ELR (cell line): ENCODE data around the gene EPAS1.

ENCODE experiments used
- DNase-seq: peaks from one replicate; pipeline ENCODE4 v3.0.0-alpha.2; 2015; ENCODE audit warnings: low read depth

The EPAS1 gene

DNA sequence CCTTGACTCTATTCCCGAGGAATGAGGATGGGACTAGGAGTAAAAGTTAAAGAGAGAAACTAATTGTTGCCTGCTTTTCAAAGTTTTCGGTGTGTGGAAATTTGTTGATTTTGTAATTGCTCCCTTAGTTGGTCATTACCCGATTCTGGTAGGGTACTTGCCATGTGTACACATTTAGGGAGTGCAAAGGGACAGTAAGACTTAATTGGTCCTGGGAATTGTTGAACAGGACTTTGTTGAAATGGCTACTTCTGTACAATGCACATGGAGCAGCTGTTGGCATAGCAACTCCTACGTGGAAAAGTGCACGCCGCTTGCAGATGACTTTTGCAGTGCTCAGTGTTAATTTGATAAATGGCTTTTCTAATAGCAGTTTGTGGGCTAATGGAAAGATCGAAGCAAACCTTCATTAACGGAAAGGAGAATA is 22.9 kb downstream of the EPAS1 start:
- no peak for DNase-seq

GRCh38 chr2:46323730-46324129 is 26.5 kb downstream of the EPAS1 start:
- peak; percentile 69 for DNase-seq

GRCh38 chr2:46325182-46325928 is 28.1 kb downstream of the EPAS1 start:
- peak; percentile 83 for DNase-seq

GRCh38 chr2:46326231-46326980 is 29.2 kb downstream of the EPAS1 start:
- no peak for DNase-seq

DNA sequence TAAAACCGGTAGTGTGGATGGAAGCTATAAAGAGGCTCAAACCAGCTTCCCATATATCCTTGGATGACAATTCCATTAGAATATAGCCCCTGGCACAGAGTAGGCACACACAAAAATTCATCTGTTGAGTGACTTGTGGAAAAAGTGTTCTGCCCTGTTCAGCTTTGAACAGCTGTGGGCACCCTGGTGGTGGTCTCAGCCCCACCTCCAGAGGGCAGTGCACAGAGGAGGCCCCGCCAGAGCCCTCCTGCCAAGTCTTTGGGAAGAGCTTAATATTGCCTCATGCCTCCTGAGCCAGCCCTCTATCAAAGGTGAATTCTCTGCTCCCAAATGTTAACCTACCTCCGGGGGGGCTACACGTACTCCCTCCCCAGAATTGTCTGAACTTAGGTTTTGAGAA is 30.4 kb downstream of the EPAS1 start:
- no peak for DNase-seq

DNA sequence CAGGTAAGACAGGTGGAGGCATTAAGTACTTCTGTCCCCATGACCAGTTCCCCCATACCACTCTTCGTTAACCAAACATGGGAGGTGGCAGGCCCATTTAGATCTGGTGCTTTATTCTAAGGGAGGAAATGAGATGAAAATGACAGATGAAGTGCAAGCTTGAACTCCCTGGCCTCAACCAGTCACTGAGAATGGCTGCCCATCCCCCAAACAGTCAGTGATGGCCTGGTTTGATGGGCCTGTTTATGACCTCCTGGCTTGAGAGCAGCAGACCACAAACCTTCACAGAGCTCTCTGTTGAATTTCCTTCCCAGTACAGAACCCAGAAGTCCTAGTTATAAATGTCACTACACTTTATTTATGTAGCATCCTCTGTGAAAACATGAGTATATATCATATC is 31.1 kb downstream of the EPAS1 start:
- no peak for DNase-seq

GRCh38 chr2:46328829-46329228 is 31.6 kb downstream of the EPAS1 start:
- no peak for DNase-seq

- no peak for DNase-seq
Observed at GRCh38 chr2:46329340-46329739, 32.1 kb downstream of the EPAS1 start.

GRCh38 chr2:46329803-46330775 is 32.9 kb downstream of the EPAS1 start:
- DNase-seq, result peak; percentile 96

DNA sequence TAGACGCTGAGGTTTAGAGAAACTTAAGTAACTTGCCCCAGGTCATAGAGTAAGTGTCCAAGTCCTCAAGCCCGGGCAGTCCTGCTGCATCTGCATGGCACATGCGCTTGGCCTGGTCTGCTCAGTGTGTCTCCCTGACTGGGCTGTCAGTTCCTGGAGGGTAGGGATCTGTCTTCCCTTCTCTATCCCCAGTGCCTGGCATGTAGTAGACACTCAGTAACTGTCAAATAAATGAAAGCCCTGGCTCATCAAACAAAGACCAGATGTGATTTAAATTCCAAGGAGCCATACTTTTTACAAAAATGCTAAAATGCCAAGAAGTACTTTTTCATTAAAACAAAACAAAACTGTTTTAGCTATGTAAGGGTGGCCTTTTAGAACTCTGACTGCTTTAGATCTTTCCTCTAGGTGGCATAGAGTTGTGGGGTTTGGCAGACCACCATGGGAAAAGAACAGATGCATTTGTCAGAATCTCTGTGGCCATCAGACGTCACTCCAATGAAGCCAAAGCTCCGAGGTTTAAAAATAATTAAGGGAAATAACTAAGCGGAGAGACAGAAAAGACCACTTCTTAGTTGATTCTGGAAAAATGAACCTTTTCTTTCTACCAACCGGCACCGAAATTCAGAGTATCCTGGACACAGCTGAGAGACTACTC is 34.0 kb downstream of the EPAS1 start:
- DNase-seq, result peak; percentile 59

- peak; percentile 83 for DNase-seq
Observed at GRCh38 chr2:46332686-46333281, 35.6 kb downstream of the EPAS1 start.

GRCh38 chr2:46333912-46334311 is 36.7 kb downstream of the EPAS1 start:
- DNase-seq, result peak; percentile 53

DNA sequence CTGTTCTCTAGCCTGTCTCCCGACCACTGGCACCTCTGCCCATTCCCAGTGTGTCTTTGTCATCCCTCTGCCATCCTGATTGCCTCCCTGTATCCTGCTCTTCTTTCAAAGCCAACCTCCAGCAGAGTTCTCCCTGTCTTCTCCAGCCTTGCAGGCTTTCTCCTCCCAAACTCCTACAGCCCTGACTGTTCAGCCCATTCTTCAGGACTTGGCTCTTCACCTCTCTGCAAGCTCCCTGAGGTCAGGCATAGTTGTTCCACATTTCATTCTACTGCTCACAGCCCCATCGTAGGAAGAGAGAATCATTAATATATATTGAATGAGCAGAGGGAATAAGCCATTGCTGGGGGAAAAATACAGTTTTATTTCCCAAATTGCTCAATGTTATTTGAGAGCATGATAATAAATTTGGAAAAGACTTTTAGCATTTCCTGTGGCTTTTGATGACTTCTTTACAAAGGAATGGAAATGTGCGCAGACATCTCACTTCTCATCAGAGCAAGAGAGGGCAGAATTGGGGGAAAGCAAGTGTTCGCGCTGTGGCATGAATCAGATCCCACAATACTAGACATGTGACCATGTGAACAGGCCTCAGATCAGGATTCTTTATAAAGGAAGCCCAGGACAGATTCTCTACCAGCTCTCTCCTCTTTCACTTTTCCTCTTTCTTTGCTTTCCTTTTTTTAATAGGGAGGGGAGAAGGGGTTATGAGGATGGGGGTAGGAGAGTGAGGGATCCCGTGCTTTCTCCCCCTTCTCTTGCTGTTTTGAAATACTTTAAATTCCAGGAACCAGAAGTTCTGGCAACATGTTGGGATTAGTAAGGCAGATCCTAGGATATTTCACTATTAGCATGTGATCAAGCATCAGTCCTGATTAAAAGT is 37.4 kb downstream of the EPAS1 start:
- peak; percentile 96 for DNase-seq

- DNase-seq, result peak; percentile 79
Observed at GRCh38 chr2:46335391-46336282, 38.4 kb downstream of the EPAS1 start.

- peak; percentile 32 for DNase-seq
Observed at GRCh38 chr2:46336283-46336959, 39.2 kb downstream of the EPAS1 start.

DNA sequence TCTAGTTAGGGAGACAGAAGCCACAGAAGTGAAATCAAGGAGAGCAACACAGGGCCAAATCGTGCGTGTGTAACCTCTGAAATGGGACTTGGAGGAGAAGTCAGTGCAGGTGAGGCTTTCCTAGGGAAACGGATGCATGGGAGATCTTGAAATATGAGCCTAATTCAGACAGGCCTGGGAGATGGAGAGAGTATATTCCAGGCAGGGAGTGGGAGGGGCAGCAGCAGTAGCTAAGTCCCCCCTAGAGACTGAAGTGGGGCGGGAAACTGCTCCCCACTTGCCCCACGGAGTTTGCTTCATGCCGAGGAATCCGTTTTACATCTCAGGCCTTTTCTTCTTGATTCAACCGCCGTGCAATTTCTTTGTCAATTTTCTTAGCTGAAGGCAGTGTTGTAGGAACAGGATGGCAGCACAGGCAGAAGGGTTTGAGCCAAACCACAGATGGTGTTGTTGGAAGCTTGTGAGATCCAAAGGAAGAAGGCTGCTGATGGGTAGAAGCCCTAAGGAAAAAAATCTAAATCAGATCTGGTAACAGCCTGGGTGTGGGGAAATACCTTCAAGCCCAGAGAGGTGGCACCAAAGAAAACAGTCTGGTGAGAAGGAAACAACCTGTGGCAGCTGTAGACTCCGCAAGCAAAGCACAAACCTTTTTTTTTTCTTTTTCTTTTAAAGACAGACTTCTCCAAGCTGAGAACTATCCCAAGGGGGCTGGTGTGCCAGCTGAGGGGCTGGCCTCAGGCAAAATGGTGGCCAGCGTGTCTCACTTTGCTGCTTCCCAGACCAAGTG is 40.2 kb downstream of the EPAS1 start:
- DNase-seq, result no peak

GRCh38 chr2:46338674-46339073 is 41.5 kb downstream of the EPAS1 start:
- no peak for DNase-seq

DNA sequence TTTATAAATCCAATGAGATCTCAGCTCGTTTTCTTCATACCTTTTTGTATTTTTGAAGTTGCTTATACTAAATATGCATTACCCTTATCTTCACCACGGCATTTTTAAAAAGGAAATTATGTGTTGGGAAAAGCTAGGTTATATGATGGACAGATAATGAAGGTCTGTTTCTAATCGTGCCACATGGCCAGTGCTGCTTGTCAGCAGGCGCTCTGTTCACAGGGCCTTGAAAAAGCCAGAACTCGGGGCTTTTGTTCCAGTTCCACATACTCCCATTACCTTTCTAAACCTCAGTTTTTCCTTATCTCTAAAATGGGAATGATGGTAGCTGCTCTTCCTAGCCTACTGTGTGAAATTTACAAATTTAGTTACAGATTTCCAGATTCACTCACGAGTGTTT is 42.0 kb downstream of the EPAS1 start:
- DNase-seq, result no peak
